ENCODE data around the gene APOBEC3H.

- TF ChIP-seq, protein P1, sequence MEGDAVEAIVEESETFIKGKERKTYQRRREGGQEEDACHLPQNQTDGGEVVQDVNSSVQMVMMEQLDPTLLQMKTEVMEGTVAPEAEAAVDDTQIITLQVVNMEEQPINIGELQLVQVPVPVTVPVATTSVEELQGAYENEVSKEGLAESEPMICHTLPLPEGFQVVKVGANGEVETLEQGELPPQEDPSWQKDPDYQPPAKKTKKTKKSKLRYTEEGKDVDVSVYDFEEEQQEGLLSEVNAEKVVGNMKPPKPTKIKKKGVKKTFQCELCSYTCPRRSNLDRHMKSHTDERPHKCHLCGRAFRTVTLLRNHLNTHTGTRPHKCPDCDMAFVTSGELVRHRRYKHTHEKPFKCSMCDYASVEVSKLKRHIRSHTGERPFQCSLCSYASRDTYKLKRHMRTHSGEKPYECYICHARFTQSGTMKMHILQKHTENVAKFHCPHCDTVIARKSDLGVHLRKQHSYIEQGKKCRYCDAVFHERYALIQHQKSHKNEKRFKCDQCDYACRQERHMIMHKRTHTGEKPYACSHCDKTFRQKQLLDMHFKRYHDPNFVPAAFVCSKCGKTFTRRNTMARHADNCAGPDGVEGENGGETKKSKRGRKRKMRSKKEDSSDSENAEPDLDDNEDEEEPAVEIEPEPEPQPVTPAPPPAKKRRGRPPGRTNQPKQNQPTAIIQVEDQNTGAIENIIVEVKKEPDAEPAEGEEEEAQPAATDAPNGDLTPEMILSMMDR (IDR thresholded peaks at IDR 0.05) = no peak
- no peak for TF ChIP-seq POLR2AphosphoS5 (IDR thresholded peaks at IDR 0.05; ENCODE audit: low read depth, low read length)
- TF ChIP-seq, protein P2, sequence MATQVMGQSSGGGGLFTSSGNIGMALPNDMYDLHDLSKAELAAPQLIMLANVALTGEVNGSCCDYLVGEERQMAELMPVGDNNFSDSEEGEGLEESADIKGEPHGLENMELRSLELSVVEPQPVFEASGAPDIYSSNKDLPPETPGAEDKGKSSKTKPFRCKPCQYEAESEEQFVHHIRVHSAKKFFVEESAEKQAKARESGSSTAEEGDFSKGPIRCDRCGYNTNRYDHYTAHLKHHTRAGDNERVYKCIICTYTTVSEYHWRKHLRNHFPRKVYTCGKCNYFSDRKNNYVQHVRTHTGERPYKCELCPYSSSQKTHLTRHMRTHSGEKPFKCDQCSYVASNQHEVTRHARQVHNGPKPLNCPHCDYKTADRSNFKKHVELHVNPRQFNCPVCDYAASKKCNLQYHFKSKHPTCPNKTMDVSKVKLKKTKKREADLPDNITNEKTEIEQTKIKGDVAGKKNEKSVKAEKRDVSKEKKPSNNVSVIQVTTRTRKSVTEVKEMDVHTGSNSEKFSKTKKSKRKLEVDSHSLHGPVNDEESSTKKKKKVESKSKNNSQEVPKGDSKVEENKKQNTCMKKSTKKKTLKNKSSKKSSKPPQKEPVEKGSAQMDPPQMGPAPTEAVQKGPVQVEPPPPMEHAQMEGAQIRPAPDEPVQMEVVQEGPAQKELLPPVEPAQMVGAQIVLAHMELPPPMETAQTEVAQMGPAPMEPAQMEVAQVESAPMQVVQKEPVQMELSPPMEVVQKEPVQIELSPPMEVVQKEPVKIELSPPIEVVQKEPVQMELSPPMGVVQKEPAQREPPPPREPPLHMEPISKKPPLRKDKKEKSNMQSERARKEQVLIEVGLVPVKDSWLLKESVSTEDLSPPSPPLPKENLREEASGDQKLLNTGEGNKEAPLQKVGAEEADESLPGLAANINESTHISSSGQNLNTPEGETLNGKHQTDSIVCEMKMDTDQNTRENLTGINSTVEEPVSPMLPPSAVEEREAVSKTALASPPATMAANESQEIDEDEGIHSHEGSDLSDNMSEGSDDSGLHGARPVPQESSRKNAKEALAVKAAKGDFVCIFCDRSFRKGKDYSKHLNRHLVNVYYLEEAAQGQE (IDR thresholded peaks at IDR 0.05; ENCODE audit: insufficient read depth in 1 of 2, low read depth in 2 of 2, low read length in 1 of 2) = no peak
Observed at GRCh38 chr22:39080052-39080762, 16.8 kb upstream of the APOBEC3H start.

Measured in Panc1 (cell line).